Testis (tissue), 3 donors: Measurements from ENCODE around the gene CDC16. TPM values are rescaled to one million over a fixed set of nuclear protein-coding genes. Genes with fewer than 3 reads are reported as not detected.

Experiments used
- DNase-seq: peaks from one replicate; pipeline ENCODE4 v3.0.0-alpha.2; 2019
- H3K27ac ChIP-seq, 2 donors: fragments of 200-600 bp; sonication (generic); one replicate each; pipeline ENCODE4 v1.5.1; 2019
- H3K27me3 ChIP-seq: fragments of 200-600 bp; sonication (generic); one replicate; pipeline ENCODE4 v1.5.1; 2019
- H3K36me3 ChIP-seq: fragments of 200-600 bp; sonication (generic); one replicate; pipeline ENCODE4 v1.5.1; 2017; ENCODE audit warnings: low read depth; ENCODE audit errors: missing control alignments
- H3K4me1 ChIP-seq: fragments of 200-600 bp; sonication (generic); one replicate; pipeline ENCODE4 v1.5.1; 2019
- H3K4me3 ChIP-seq, 2 donors: fragments of 200-600 bp; sonication (generic); one replicate each; pipeline ENCODE4 v1.5.1; 2017 to 2019
- H3K9me3 ChIP-seq: fragments of 200-600 bp; sonication (generic); one replicate; pipeline ENCODE4 v1.5.1; 2017
- CTCF ChIP-seq, 3 experiments: fragments of 450-650 bp in 2 of 3; fragments of 200-600 bp in 1 of 3; sonication (generic) in 1 of 3; IDR thresholded peaks; one replicate each; pipeline ENCODE4 v1.5.1; 2016 to 2019; ENCODE audit warnings: antibody characterized with exemption in 3 of 3, mild to moderate bottlenecking in 2 of 3, moderate library complexity in 1 of 3
- POLR2A ChIP-seq: fragments of 450-650 bp; IDR thresholded peaks from one replicate; pipeline ENCODE4 v1.6.1; 2017; ENCODE audit warnings: antibody characterized with exemption, mild to moderate bottlenecking, moderate library complexity
- WGBS, 2 donors: methylation state at CpG; one replicate each; pipeline ENCODE4 v1.1.5; 2018; 5-methylcytosine and 5-hydroxymethylcytosine counted together
- intact Hi-C: fragments of 100-400 bp; cut with DNase I; formaldehyde crosslinking; loops from one replicate; pipeline ENCODE4 v1.15.1; 2023; ENCODE audit warnings: low total_unique reads
- polyA plus RNA-seq: library from polyadenylated mRNA; stranded (reverse); fragments of 350-450 nt; fragmentation: Illumina TruSeq; extraction: RNeasy Lipid Tissue Mini Kit (QIAGEN cat#74804); gene quantifications from one replicate; pipeline ENCODE4 v1.2.3, GENCODE V29; 2014; ENCODE audit warnings: low read depth, low replicate concordance; ENCODE audit not compliant: insufficient read depth
- total RNA-seq, 2 donors: library from RNA; depleted of rRNA; stranded (reverse); fragments of >200 nt; gene quantifications; one replicate each; pipeline ENCODE4 v1.2.3, GENCODE V29; 2016

The CDC16 gene
- total and polyA plus RNA-seq, 3 donors from 2014 or later, result 88.1 to 110 (median 96.8) TPM

DNA sequence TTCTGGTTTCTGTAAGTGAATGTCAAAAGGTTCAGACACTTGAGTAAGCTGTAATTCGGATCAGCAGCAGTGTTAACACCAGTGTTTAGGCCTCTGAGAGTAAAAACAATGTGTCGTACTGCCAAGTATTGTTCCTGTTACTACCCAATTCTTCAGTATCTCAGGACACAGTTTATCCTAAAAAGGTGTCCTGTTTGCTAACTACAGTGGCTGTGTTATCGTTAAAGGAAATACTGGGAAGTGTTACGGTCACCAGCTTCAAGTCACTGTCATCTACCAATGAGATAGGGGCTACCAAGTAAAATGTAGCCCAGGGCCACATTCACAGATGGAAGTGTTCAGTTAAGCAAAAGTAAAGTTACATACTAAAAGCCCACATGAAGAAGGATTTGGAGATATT is 44.4 kb downstream of the CDC16 start:
- Histone ChIP-seq H3K27me3 (no peaks in the 10 kb centered on the region), H3K4me3 (no peak overlapping the region), H3K9me3 (no peaks in the 10 kb centered on the region), H3K4me1 (peaks cover 6% of the 10 kb centered on the region), H3K27ac (no peak overlapping the region), H3K36me3 (no peaks in the 10 kb centered on the region)
- WGBS, 2 donors, result 89 to 91% methylated on average over 4 of the region's 4 CpGs
- DNase-seq, result no peak
- TF ChIP-seq POLR2A (no peak), CTCF (IDR thresholded peaks at IDR 0.05) (no peak)
- intact Hi-C loops, result no loop called here

- no peaks in the 10 kb centered on the region for H3K36me3 ChIP-seq
- peak overlapping the region in 1 of 2 donors; percentile 87 for H3K4me3 ChIP-seq
- WGBS, 2 donors, result 71 to 81% methylated on average over 2 of the region's 2 CpGs
- no peaks in the 10 kb centered on the region for H3K27me3 ChIP-seq
- intact Hi-C loops, result no loop called here
- DNase-seq, result no peak
- peak overlapping the region in 1 of 2 donors; percentile 98 for H3K27ac ChIP-seq
- peaks cover 6% of the 10 kb centered on the region for H3K4me1 ChIP-seq
- TF ChIP-seq POLR2A (no peak), CTCF (IDR thresholded peaks at IDR 0.05) (no peak)
- H3K9me3 ChIP-seq, result no peaks in the 10 kb centered on the region
These were observed 45.2 kb downstream of the CDC16 start for GRCh38 chr13:114279758-114280355.

- WGBS, 2 donors, result 0% methylated on average over 18 to 57 of the region's 89 CpGs
- Histone ChIP-seq H3K36me3 (no peaks in the 10 kb centered on the region), H3K9me3 (no peaks in the 10 kb centered on the region), H3K4me1 (peaks cover 6% of the 10 kb centered on the region), H3K4me3 (peak within 1 kb of the TSS; percentile 76 to 87), H3K27ac (peak within 1 kb of the TSS; percentile 98 to 99), H3K27me3 (no peaks in the 10 kb centered on the region)
- DNase-seq, result peak; percentile 93
- intact Hi-C loops, result no loop called here
- TF ChIP-seq POLR2A, result peak; percentile 34
- no peak for TF ChIP-seq CTCF (IDR thresholded peaks at IDR 0.05)
These were observed 46.8 kb downstream of the CDC16 start, which contains the start of gene UPF3A for GRCh38 chr13:114281351-114282040. TSS of gene UPF3A (plus strand) at chr13:114281601. CDS start at chr13:114281640, 39 bp downstream.

GRCh38 chr13:114282041-114282670 is 47.5 kb downstream of the CDC16 start:
- 0% methylated on average over 37 to 50 of the region's 50 CpGs for WGBS, 2 donors
- intact Hi-C loops, result no loop called here
- H3K36me3 ChIP-seq, result no peaks in the 10 kb centered on the region
- no peak for TF ChIP-seq CTCF (IDR thresholded peaks at IDR 0.05)
- TF ChIP-seq POLR2A, result no peak
- H3K9me3 ChIP-seq, result no peaks in the 10 kb centered on the region
- no peaks in the 10 kb centered on the region for H3K27me3 ChIP-seq
- peak; percentile 47 for DNase-seq
- H3K4me1 ChIP-seq, result peaks cover 6% of the 10 kb centered on the region
- H3K27ac ChIP-seq, result peak overlapping the region; percentile 98 to 99
- peak overlapping the region; percentile 76 to 87 for H3K4me3 ChIP-seq
